HEK293T (cell line): Measurements from ENCODE around the gene NHLRC2.

Experiments
- CTCF ChIA-PET: fragments of 350-600 bp; formaldehyde crosslinking; extraction: SDS; loops from one replicate; lab custom pipeline; 2021; ENCODE audit warnings: antibody characterized with exemption, inconsistent platforms; lab: Yijun Ruan, JAX
- POLR2A ChIA-PET: fragments of 350-600 bp; formaldehyde crosslinking; extraction: SDS; loops from one replicate; lab custom pipeline; 2020; ENCODE audit warnings: antibody characterized with exemption, inconsistent platforms; lab: Yijun Ruan, JAX
- DNase-seq: peaks from one replicate; pipeline ENCODE4 v3.0.0; 2012; ENCODE audit warnings: mixed read lengths; ENCODE audit errors: extremely low spot score
- ARNT ChIP-seq: fragments of 450-650 bp; IDR thresholded peaks from 2 replicates; pipeline ENCODE4 v1.6.1; 2017; ENCODE audit warnings: mild to moderate bottlenecking
- BHLHE40 ChIP-seq: fragments of 450-650 bp; IDR thresholded peaks from 2 replicates; pipeline ENCODE4 v1.6.1; 2016; ENCODE audit warnings: mild to moderate bottlenecking, moderate library complexity, borderline replicate concordance
- CTBP1 ChIP-seq: fragments of 450-650 bp; IDR thresholded peaks from 2 replicates; pipeline ENCODE4 v1.6.1; 2016; ENCODE audit warnings: borderline replicate concordance
- ELF4 ChIP-seq: fragments of 450-650 bp; IDR thresholded peaks from 2 replicates; pipeline ENCODE4 v1.6.1; 2017; ENCODE audit warnings: antibody characterized with exemption
- FOXA1 ChIP-seq: fragments of 450-650 bp; IDR thresholded peaks from 2 replicates; pipeline ENCODE4 v1.6.1; 2016; ENCODE audit warnings: mild to moderate bottlenecking
- FOXK2 ChIP-seq: fragments of 450-650 bp; IDR thresholded peaks from 2 replicates; pipeline ENCODE4 v1.6.1; 2016; ENCODE audit warnings: mild to moderate bottlenecking
- FOXM1 ChIP-seq: fragments of 450-650 bp; IDR thresholded peaks from 2 replicates; pipeline ENCODE4 v1.6.1; 2017; ENCODE audit warnings: mild to moderate bottlenecking, borderline replicate concordance
- HDGF ChIP-seq: fragments of 450-650 bp; IDR thresholded peaks from 2 replicates; pipeline ENCODE4 v1.6.1; 2017; ENCODE audit warnings: antibody characterized with exemption, borderline replicate concordance
- L3MBTL2 ChIP-seq: fragments of 450-650 bp; conservative IDR thresholded peaks from 2 replicates; pipeline ENCODE4 v1.6.1; 2016; ENCODE audit warnings: mild to moderate bottlenecking
- LEF1 ChIP-seq: fragments of 450-650 bp; IDR thresholded peaks from 2 replicates; pipeline ENCODE4 v1.6.1; 2017; ENCODE audit warnings: mild to moderate bottlenecking, borderline replicate concordance
- NFRKB ChIP-seq: fragments of 450-650 bp; IDR thresholded peaks from 2 replicates; pipeline ENCODE4 v1.6.1; 2016; ENCODE audit warnings: mild to moderate bottlenecking, moderate library complexity
- SP1 ChIP-seq: fragments of 450-650 bp; IDR thresholded peaks from 2 replicates; pipeline ENCODE4 v1.6.1; 2017
- SUZ12 ChIP-seq: fragments of 450-650 bp; IDR thresholded peaks from 2 replicates; pipeline ENCODE4 v1.6.1; 2016; ENCODE audit warnings: mild to moderate bottlenecking
- TARDBP ChIP-seq: fragments of 450-650 bp; IDR thresholded peaks from 2 replicates; pipeline ENCODE4 v1.6.1; 2016
- ZNF384 ChIP-seq: fragments of 450-650 bp; IDR thresholded peaks from 2 replicates; pipeline ENCODE4 v1.6.1; 2016
- TF ChIP-seq, protein P1 (sequence below): fragments of 450-650 bp; IDR thresholded peaks from 2 replicates; pipeline ENCODE4 v1.6.1; 2016

Gene NHLRC2

DNA sequence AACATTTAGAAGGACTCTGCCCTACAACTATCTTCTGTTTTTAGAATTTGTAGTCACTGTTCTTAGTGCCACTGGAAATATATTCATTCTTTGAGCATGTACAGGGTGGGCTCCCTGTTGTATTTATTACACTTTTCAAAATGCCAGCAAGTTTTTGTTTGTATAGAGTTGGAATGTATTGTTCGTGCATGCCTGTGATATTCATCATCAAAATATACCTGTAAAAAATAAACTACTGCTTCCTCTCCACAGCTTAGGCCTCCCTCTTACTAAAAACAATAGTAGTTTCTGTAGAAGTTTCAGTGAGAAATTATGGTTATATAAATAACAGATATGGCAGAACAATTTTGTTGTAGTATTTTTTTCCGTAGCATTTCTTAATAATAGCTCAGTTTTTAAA lies 61.6 kb downstream of the NHLRC2 start:
- ChIA-PET CTCF (no interaction called here), POLR2A (no interaction called here)
- DNase-seq, result no peak
- TF ChIP-seq FOXK2 (no peak), SP1 (no peak), BHLHE40 (no peak), NFRKB (no peak), SUZ12 (no peak), ARNT (no peak), HDGF (no peak), FOXM1 (no peak), TARDBP (no peak), ELF4 (no peak), L3MBTL2 (no peak)
- TF ChIP-seq, protein P1, sequence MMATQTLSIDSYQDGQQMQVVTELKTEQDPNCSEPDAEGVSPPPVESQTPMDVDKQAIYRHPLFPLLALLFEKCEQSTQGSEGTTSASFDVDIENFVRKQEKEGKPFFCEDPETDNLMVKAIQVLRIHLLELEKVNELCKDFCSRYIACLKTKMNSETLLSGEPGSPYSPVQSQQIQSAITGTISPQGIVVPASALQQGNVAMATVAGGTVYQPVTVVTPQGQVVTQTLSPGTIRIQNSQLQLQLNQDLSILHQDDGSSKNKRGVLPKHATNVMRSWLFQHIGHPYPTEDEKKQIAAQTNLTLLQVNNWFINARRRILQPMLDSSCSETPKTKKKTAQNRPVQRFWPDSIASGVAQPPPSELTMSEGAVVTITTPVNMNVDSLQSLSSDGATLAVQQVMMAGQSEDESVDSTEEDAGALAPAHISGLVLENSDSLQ, result no peak

GRCh38 chr10:113917636-113918035 lies 63.2 kb downstream of the NHLRC2 start:
- DNase-seq, result no peak
- ChIA-PET CTCF (interaction anchor here (0.5 kb wide), 1 partner anchor 11 kb away, joined by 3 read pairs; no protein-coding TSS in a partner anchor), POLR2A (no interaction called here)
- TF ChIP-seq SUZ12 (no peak), FOXA1 (no peak), ZNF384 (no peak), ARNT (no peak), NFRKB (no peak), ELF4 (no peak), TARDBP (no peak), BHLHE40 (no peak), CTBP1 (no peak), SP1 (no peak), FOXK2 (no peak), FOXM1 (no peak), HDGF (no peak)
- TF ChIP-seq, protein P1, result no peak

- TF ChIP-seq FOXM1, result no peak
- no peak for TF ChIP-seq SUZ12
- DNase-seq, result no peak
- ChIA-PET POLR2A (no interaction called here), CTCF (no interaction called here)
Observed at GRCh38 chr10:113920114-113920513, 65.7 kb downstream of the NHLRC2 start.

DNA sequence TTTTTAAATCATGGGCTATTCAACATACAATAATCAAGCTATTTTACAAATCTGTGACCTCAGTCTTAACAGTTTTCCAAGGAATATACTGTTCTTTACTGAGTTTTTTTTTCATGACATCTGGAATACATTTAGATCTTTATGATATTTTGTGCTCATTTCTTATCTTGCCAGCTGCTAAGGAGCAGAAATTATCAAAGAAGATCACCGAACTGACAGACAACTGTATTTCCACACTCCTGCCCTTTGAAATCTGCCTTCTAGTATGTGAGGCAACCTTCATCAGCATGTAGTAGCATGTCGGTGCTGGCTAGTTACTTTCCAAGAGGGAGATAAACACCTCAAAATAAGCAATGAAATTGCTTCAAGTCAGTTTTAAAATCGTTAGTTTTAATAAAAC lies 66.4 kb downstream of the NHLRC2 start:
- DNase-seq, result no peak
- TF ChIP-seq ARNT (no peak), FOXK2 (no peak), NFRKB (no peak), BHLHE40 (no peak), LEF1 (no peak), FOXA1 (no peak), SP1 (no peak), L3MBTL2 (no peak), CTBP1 (no peak), HDGF (no peak), ZNF384 (no peak), SUZ12 (no peak), TARDBP (no peak), ELF4 (no peak), FOXM1 (no peak)
- TF ChIP-seq, protein P1, result no peak
- ChIA-PET POLR2A (no interaction called here), CTCF (no interaction called here)

DNA sequence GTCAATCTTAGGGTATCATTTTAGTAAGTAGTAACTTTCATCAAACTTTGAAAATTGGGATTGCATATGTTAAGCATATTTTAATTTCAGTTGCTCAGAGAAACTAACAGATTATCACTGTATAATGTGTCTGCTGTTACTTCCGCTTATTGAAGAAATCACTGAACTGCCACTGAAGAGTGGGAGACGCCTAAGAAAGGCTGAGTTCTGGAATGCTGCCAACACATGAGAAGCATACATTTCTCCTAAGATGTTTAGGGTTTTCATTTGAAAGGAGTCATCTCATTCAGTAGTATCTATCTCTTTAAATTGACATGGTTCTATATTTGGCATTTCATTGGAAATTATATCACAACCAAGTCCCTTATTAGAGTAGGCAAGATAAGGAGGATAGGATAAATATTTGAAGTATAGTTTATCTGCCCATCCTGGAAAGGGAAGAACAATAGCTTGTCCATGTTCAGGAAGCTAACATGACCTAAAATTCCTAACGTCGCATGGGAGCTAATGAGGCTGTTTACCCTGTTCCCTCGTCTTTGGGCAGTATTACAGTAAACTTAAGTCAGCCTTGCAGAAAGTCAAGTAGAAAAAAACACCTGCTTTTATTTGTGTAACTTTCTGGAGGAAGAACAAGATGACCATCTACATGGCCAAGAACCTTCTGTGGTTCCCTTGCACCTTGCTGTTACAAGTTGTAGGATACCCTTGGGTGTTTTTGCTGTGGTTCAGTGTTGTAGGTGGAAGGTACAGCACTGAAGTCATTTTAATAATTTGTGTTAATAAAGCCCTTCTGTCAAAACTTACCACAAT lies 67.3 kb downstream of the NHLRC2 start:
- TF ChIP-seq ZNF384, result no peak
- no peak for TF ChIP-seq L3MBTL2
- no peak for TF ChIP-seq SP1
- TF ChIP-seq CTBP1, result no peak
- TF ChIP-seq TARDBP, result no peak
- CTCF ChIA-PET, result no interaction called here
- POLR2A ChIA-PET, result no interaction called here
- DNase-seq, result no peak

DNA sequence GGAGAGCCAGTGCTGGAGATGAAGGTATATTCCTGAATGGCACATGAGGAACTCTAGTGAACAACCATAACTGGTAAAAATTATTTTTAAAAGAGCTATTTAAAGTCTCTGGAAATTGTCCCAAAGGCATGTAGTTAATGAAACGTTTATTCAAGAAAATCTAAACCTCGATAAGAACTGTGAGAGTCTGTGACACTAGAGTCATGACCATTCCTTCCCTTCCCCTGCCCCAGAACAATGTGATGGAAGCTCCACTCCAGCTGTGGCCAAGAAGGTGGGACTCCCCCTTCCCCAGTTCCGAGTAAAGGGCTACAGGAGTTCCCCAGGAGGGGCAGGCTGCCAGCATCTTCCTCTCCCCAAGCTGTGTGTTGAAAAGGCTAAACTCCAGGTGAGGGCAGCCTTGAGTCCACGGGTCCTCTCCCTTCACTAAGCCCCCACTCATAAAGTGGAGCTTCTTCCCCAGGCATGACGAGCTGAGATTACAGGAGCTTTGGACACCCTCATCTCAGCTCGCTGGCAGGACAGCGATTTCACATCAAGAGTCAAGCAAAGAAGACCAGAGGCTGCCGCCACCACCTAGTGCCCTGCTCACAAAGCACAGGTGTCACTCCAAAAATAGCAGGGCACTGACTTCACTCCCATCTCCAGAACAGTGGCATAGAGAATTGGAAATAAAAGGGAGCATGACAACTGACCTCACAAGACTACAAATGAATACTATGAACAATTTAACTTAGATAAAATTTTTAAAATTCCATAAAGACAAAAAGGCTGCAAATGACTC lies 68.5 kb downstream of the NHLRC2 start:
- POLR2A ChIA-PET, result no interaction called here
- no peak for DNase-seq
- TF ChIP-seq, protein P1, result no peak
- TF ChIP-seq L3MBTL2 (no peak), ARNT (no peak), ELF4 (no peak), SP1 (no peak), HDGF (no peak), FOXK2 (no peak), TARDBP (no peak), NFRKB (no peak), FOXA1 (no peak), BHLHE40 (no peak), SUZ12 (no peak), CTBP1 (no peak), FOXM1 (no peak), LEF1 (no peak), ZNF384 (no peak)
- CTCF ChIA-PET, result no interaction called here
